ENCODE measurements around the gene CXXC1. TPM values are rescaled to one million over a fixed set of nuclear protein-coding genes. Genes with fewer than 3 reads are reported as not detected.

CXXC1 gene
- total RNA-seq, 6 donors from 2014 or later = 49.6 to 247 (median 85.4) TPM

DNA sequence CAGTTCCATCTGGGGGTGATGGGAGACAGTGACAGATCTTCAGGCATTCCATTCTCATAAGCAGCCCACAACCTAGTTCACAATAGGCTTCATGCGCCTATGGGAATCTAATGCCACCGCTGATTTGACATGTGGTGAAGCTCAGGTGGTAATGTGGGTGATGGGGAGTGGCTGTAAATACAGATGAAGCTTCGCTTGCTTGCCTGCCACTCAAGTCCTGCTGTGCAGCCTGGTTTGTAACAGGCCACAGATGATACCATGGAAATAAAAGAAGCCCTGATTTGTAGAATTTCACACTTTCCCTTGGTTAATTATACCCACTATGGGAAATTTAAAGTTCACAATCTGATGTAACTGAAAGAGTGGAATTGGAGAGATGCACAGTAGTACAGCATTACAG lies 40.5 kb upstream of the CXXC1 start:
- no peaks in the 10 kb centered on the region for H3K4me1 ChIP-seq
- H3K27me3 ChIP-seq = no peaks in the 10 kb centered on the region
- no peaks in the 10 kb centered on the region for H3K36me3 ChIP-seq
- DNase-seq (no peak), ATAC-seq (ENCODE audit: low FRiP score in 2 of 2) (no peak)
- TF ChIP-seq EP300 (IDR thresholded peaks at IDR 0.05) (no peak), POLR2A (IDR thresholded peaks at IDR 0.05) (no peak), POLR2AphosphoS5 (IDR thresholded peaks at IDR 0.05) (no peak)
- TF ChIP-seq, protein P1, sequence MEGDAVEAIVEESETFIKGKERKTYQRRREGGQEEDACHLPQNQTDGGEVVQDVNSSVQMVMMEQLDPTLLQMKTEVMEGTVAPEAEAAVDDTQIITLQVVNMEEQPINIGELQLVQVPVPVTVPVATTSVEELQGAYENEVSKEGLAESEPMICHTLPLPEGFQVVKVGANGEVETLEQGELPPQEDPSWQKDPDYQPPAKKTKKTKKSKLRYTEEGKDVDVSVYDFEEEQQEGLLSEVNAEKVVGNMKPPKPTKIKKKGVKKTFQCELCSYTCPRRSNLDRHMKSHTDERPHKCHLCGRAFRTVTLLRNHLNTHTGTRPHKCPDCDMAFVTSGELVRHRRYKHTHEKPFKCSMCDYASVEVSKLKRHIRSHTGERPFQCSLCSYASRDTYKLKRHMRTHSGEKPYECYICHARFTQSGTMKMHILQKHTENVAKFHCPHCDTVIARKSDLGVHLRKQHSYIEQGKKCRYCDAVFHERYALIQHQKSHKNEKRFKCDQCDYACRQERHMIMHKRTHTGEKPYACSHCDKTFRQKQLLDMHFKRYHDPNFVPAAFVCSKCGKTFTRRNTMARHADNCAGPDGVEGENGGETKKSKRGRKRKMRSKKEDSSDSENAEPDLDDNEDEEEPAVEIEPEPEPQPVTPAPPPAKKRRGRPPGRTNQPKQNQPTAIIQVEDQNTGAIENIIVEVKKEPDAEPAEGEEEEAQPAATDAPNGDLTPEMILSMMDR (IDR thresholded peaks at IDR 0.05) = no peak
- WGBS, 2 donors = 77 to 83% methylated on average over 3 of the region's 3 CpGs
- H3K27ac ChIP-seq = no peak overlapping the region
- H3K9me3 ChIP-seq = peaks cover 0 to 4% (median 0%) of the 10 kb centered on the region in 4 donors
- no peak overlapping the region for H3K4me3 ChIP-seq

DNA sequence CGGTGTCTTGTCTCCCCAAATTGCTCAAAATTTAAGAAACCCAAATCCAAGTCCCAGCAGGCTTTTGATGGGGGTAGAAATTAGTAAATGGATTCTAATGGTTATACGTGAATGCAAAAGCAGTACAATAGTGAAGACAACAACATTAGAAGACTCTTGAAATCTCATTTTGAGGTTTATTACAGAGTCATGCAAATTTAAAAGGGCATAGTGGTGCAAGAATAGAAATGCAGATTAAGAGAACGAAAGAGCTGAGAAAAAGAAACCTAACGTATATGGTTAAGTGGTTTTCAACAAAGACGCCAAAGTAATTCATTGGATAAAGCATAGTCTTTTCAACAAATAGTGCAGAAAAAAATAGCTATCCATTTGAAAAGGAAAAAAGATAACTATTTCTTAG lies 33.2 kb upstream of the CXXC1 start:
- Histone ChIP-seq H3K4me3 (no peak overlapping the region), H3K9me3 (no peaks in the 10 kb centered on the region), H3K27ac (no peak overlapping the region), H3K36me3 (no peaks in the 10 kb centered on the region), H3K27me3 (no peaks in the 10 kb centered on the region), H3K4me1 (no peaks in the 10 kb centered on the region)
- TF ChIP-seq, protein P1 (IDR thresholded peaks at IDR 0.05) = no peak
- TF ChIP-seq POLR2AphosphoS5 (IDR thresholded peaks at IDR 0.05) (no peak), EP300 (IDR thresholded peaks at IDR 0.05) (no peak), POLR2A (IDR thresholded peaks at IDR 0.05) (no peak)
- ATAC-seq (ENCODE audit: low FRiP score in 2 of 2) (no peak), DNase-seq (no peak)
- 73 to 80% methylated on average over 5 of the region's 5 CpGs for WGBS, 2 donors

DNA sequence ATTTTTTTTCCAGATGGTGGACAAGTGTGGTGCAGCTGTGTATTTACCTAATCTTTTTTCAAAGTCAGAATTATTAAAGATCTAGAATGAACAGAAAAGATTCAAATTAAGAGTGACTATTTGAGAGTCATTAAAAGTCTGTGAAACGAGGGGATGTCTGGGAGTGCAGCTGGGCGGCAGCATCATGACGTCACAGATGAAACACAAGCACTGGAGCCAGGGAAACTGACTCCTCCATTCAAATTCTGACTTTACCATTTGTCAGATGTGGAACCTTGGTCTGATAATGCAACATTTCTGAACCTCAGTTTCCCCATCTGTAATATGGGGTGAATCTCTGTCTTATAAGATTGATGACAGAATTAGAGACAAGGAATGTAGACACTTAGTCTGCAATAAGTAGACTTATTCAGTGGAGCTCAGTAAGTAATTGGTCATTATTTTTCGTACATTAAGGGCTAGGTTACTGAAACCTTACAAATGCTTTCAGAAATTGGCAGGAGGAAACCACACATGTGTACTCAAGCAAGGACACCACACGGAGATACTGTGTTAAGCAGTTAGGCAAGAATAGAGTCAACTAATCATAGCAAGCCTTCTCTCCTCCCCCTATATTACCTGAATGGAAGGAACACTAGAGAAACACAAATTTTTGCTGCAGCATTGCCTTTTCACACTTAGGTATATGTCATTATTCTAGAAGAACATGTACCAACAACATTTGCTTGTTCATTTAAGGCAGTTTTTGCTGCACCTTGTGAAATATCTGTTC lies 27.8 kb upstream of the CXXC1 start:
- no peaks in the 10 kb centered on the region for H3K9me3 ChIP-seq
- no peaks in the 10 kb centered on the region for H3K27me3 ChIP-seq
- H3K4me3 ChIP-seq = no peak overlapping the region
- TF ChIP-seq, protein P1 (IDR thresholded peaks at IDR 0.05) = no peak
- no peak for TF ChIP-seq EP300 (IDR thresholded peaks at IDR 0.05)
- TF ChIP-seq POLR2A (IDR thresholded peaks at IDR 0.05) = no peak
- TF ChIP-seq POLR2AphosphoS5 (IDR thresholded peaks at IDR 0.05) = no peak
- ATAC-seq (ENCODE audit: low FRiP score in 2 of 2) (no peak), DNase-seq (no peak)
- H3K4me1 ChIP-seq = no peaks in the 10 kb centered on the region
- H3K36me3 ChIP-seq = no peaks in the 10 kb centered on the region
- H3K27ac ChIP-seq = no peak overlapping the region
- 58 to 62% methylated on average over 5 of the region's 5 CpGs for WGBS, 2 donors

DNA sequence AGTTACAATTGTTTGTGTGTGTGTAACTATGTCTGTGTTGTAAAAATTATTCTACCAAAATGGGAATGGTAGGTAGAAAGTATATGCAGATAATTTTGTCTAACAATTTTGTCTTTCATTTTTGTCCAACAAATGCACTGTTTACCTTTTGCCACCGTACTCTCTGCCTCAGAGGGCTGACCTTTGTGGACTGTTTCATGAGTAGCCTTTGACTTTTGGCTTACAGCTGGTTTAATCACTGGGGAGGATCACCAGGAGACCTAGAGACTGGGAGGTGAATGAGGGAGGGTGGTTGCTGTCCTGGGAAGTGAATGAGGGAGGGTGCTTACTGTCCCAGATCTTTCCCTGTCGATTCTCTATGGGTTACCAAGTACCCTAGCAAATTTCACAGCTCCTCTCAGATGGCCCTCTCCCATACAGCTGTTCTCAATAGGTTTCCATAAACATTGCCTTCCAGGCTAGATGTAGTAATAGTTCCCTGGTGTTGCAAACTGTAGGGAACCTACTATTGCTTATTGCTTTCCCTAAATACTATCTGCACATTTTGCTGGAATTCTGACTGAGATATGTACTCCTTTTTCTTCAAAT lies 26.5 kb upstream of the CXXC1 start:
- no peak overlapping the region for H3K27ac ChIP-seq
- no peak overlapping the region for H3K4me3 ChIP-seq
- H3K27me3 ChIP-seq = no peaks in the 10 kb centered on the region
- TF ChIP-seq, protein P1 (IDR thresholded peaks at IDR 0.05) = no peak
- TF ChIP-seq POLR2AphosphoS5 (IDR thresholded peaks at IDR 0.05) (no peak), POLR2A (IDR thresholded peaks at IDR 0.05) (no peak), EP300 (IDR thresholded peaks at IDR 0.05) (no peak)
- no peaks in the 10 kb centered on the region for H3K9me3 ChIP-seq
- no peak for DNase-seq
- 38 to 67% methylated on average over 2 of the region's 2 CpGs for WGBS, 2 donors
- peaks cover 0 to under 1% (median 0%) of the 10 kb centered on the region in 4 donors for H3K4me1 ChIP-seq
- no peaks in the 10 kb centered on the region for H3K36me3 ChIP-seq
- ATAC-seq (ENCODE audit: low FRiP score in 2 of 2) = no peak

Data from upper lobe of left lung (tissue), 6 donors.